Ishikawa (cell line): Measurements from ENCODE around the gene C2orf81.

Experiments
- CEBPB ChIP-seq: IDR thresholded peaks from 2 replicates; pipeline ENCODE4 v1.6.1; 2012
- CREB1 ChIP-seq: IDR thresholded peaks from 2 replicates; pipeline ENCODE4 v1.6.1; 2012; ENCODE audit warnings: low read depth
- EGR1 ChIP-seq: IDR thresholded peaks from 2 replicates; pipeline ENCODE4 v1.6.1; 2012
- EP300 ChIP-seq: IDR thresholded peaks from 2 replicates; pipeline ENCODE4 v1.6.1; 2012; ENCODE audit warnings: borderline replicate concordance
- FOXM1 ChIP-seq: IDR thresholded peaks from 2 replicates; pipeline ENCODE4 v1.6.1; 2012; ENCODE audit warnings: low read depth, borderline replicate concordance
- NFIC ChIP-seq: IDR thresholded peaks from 2 replicates; pipeline ENCODE4 v1.6.1; 2012
- RAD21 ChIP-seq: IDR thresholded peaks from 2 replicates; pipeline ENCODE4 v1.6.1; 2012; ENCODE audit warnings: low read depth
- TAF1 ChIP-seq: IDR thresholded peaks from 2 replicates; pipeline ENCODE4 v1.6.1; 2012; ENCODE audit warnings: low read depth, mild to moderate bottlenecking
- TCF12 ChIP-seq: IDR thresholded peaks from 2 replicates; pipeline ENCODE4 v1.6.1; 2012; ENCODE audit warnings: low read depth
- TEAD4 ChIP-seq: IDR thresholded peaks from 2 replicates; pipeline ENCODE4 v1.6.1; 2012
- YY1 ChIP-seq: IDR thresholded peaks from 2 replicates; pipeline ENCODE4 v1.6.1; 2012; ENCODE audit warnings: low read depth
- ZBTB7A ChIP-seq: IDR thresholded peaks from 2 replicates; pipeline ENCODE4 v1.6.1; 2012; ENCODE audit warnings: low read depth
- TF ChIP-seq, protein P1 (sequence below): IDR thresholded peaks from 2 replicates; pipeline ENCODE4 v1.6.1; 2012
- TF ChIP-seq, protein P2 (sequence below): IDR thresholded peaks from 2 replicates; pipeline ENCODE4 v1.6.1; 2012; ENCODE audit warnings: low read depth, mild to moderate bottlenecking
- TF ChIP-seq, protein P3 (sequence below): IDR thresholded peaks from 2 replicates; pipeline ENCODE4 v1.6.1; 2012

The C2orf81 gene

DNA sequence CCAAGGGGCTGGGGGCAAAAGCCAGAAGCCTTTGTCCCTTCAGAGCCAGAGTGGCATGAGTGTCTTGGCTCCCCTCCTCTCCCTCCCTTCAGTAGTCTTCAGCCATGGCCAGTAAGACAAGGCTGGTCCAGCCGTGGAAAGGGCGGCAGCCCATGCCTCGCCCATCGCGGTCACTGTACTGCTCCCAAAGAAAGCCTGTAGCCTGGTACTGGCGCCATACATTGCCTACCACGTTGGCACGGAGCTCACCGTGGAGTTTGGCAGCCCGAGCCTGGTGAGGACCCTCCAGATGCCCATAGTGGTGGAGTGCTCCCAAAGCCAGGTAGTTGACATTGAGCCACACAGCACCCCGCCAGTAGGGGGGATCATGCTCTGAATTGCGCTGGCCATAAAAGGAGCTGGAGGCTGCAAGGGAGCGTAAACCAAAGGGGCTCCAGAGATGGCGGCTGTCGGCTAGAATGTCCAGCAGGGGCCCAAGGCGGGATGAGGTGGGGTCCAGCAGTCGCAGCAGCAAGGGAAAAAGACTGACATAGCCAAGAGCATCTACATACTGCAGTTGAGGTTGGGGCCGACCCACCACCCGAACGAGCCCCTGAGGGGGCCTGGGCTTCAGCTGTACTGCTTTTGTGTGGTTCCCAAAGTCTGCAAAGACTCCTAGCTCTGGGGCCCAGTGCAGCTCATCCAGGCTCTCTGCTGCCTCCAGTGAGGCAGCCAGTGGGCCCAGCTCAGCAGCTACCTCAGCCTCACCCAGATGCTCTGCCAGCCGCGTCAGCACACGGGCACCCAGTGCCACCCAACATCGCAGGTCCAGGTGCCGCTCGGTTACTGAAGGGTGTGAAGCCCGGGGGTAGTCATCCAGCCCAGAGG is 40.0 kb upstream of the C2orf81 start:
- TF ChIP-seq FOXM1, result no peak

DNA sequence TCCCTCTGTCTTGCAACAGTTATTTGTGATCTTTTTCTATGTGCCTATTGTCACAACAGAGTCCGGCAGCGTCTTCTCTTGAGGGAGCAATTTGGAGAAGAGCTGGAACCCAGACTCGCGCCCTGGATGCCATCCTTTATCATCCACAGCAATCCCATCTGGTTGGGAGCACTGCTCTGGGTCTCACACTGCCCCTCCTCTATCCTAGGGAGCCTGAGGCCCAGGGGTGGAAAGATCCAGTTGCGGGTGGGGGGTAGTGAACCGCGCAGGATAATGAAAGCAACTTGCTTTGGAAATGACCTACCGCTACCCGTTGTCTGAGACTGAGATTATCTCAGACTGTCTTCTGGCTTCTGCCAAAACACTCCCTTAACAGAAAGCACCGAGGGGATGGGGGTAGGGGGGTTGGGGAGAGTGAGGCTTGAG is 37.5 kb upstream of the C2orf81 start:
- TF ChIP-seq YY1 (no peak), NFIC (no peak), CREB1 (no peak), RAD21 (no peak), EP300 (no peak), EGR1 (no peak), FOXM1 (no peak), CEBPB (no peak), TAF1 (no peak), TEAD4 (no peak)
- TF ChIP-seq, protein P1, sequence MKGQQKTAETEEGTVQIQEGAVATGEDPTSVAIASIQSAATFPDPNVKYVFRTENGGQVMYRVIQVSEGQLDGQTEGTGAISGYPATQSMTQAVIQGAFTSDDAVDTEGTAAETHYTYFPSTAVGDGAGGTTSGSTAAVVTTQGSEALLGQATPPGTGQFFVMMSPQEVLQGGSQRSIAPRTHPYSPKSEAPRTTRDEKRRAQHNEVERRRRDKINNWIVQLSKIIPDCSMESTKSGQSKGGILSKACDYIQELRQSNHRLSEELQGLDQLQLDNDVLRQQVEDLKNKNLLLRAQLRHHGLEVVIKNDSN, result no peak
- TF ChIP-seq, protein P2, sequence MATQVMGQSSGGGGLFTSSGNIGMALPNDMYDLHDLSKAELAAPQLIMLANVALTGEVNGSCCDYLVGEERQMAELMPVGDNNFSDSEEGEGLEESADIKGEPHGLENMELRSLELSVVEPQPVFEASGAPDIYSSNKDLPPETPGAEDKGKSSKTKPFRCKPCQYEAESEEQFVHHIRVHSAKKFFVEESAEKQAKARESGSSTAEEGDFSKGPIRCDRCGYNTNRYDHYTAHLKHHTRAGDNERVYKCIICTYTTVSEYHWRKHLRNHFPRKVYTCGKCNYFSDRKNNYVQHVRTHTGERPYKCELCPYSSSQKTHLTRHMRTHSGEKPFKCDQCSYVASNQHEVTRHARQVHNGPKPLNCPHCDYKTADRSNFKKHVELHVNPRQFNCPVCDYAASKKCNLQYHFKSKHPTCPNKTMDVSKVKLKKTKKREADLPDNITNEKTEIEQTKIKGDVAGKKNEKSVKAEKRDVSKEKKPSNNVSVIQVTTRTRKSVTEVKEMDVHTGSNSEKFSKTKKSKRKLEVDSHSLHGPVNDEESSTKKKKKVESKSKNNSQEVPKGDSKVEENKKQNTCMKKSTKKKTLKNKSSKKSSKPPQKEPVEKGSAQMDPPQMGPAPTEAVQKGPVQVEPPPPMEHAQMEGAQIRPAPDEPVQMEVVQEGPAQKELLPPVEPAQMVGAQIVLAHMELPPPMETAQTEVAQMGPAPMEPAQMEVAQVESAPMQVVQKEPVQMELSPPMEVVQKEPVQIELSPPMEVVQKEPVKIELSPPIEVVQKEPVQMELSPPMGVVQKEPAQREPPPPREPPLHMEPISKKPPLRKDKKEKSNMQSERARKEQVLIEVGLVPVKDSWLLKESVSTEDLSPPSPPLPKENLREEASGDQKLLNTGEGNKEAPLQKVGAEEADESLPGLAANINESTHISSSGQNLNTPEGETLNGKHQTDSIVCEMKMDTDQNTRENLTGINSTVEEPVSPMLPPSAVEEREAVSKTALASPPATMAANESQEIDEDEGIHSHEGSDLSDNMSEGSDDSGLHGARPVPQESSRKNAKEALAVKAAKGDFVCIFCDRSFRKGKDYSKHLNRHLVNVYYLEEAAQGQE, result no peak
- TF ChIP-seq, protein P3, sequence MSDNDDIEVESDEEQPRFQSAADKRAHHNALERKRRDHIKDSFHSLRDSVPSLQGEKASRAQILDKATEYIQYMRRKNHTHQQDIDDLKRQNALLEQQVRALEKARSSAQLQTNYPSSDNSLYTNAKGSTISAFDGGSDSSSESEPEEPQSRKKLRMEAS, result no peak

DNA sequence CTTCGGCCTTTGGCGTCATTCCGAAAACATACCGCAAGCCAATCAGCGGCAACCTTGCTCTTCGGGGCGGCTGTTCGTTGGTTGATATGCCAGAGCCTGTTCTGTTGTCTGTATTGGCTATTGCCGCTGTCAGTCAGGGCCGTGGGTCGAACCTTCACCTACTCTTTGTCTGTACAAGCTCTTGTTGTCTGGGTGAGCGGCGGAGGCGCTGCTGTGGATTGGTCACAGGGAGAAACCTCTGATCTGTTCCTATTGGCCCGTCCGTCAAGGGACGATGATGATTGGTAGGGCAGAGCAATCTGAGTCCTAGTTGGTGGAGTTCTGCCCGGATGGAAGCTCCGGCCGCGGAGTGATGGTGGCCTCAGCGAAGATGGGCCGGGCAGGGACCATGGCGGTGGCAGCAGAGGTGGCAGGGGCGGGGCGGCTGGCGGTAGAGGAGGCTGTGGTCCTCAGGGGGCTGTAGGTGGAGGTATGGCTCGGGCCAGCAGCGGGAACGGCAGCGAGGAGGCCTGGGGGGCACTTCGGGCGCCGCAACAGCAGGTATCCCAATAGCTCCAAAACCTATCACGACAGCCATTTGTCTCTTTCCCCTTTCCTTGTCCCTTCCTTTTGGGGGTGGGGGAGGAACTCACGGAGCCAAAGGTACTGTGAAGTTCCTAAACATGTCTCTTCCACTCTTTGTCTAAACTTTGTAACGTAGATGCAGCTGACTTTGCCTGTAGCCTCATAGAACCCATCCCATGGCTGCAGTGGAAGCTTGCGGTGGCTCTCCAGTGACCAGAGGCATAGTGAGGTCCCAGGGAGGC is 36.9 kb upstream of the C2orf81 start, which contains the start of gene WBP1:
Gene WBP1, plus strand, starts transcription at position 307 of the 806 bp plus-strand sequence. Its CDS starts 165 bp downstream, at position 472.
- TF ChIP-seq YY1, result peak; percentile 87
- TF ChIP-seq, protein P1, result no peak

DNA sequence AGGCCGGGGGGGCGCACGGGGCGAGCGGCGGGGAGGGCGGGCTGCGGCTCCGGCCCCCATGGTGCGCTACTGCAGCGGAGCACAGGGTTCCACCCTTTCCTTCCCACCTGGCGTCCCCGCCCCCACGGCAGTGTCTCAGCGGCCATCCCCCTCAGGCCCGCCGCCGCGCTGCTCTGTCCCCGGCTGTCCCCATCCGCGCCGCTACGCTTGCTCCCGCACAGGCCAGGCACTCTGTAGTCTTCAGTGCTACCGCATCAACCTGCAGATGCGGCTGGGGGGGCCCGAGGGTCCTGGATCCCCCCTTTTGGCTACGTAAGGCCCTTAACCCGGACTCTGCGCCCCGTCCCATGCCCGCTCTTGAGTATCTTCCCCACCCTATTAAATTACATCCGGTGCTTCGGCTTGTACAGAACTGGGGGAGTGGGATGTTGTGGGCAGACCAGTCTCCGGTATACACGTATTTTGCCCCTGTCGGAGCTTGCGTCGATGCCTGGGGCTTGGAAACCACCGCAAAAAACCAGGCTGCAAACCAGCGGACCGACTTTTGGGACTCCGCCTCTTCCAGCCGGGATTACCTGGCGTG is 36.2 kb upstream of the C2orf81 start:
- TF ChIP-seq NFIC, result no peak
- TF ChIP-seq, protein P3, result peak; percentile 26; the same call in 1 of the 2 replicates
- TF ChIP-seq FOXM1, result peak; percentile 77; the same call in 1 of the 2 replicates
- peak; percentile 58; the same call in 1 of the 2 replicates for TF ChIP-seq YY1
- 0 out of 2 replicates have a peak, but pooled peaks have one; percentile 27 for TF ChIP-seq EGR1
- peak; percentile 6; the same call in 1 of the 2 replicates for TF ChIP-seq TEAD4
- TF ChIP-seq, protein P2, result no peak
- TF ChIP-seq TCF12, result peak; percentile 62; the same call in 1 of the 2 replicates
- TF ChIP-seq TAF1, result peak; percentile 57; the same call in 1 of the 2 replicates
- TF ChIP-seq CREB1, result peak; percentile 64; the same call in 1 of the 2 replicates
- TF ChIP-seq ZBTB7A, result peak; percentile 95
- no peak for TF ChIP-seq CEBPB
- TF ChIP-seq EP300, result peak; percentile 4; the same call in 1 of the 2 replicates
- TF ChIP-seq, protein P1, result no peak
